Ovary (tissue), 10 donors: Measurements from ENCODE around the gene SDK1. TPM values are rescaled to one million over a fixed set of nuclear protein-coding genes. Genes with fewer than 3 reads are reported as not detected.
A peak's percentile ranks its signal among the peaks of the same experiment; 100 is the strongest.

Experiments used
- DNase-seq, 5 donors: peaks; one replicate each; pipeline ENCODE4 v3.0.0-alpha.2; 2019 to 2020
- H3K27ac ChIP-seq, 2 donors: fragments of 200-600 bp; one replicate each; pipeline versions ENCODE4 v1.5.1 to v1.8.0; 2019 to 2022
- H3K27me3 ChIP-seq: fragments of 200-600 bp; one replicate; pipeline ENCODE4 v1.8.0; 2022
- H3K36me3 ChIP-seq: fragments of 200-600 bp; sonication (generic); one replicate; pipeline ENCODE4 v1.5.1; 2019
- H3K4me1 ChIP-seq: one replicate; pipeline ENCODE4 v1.8.1; 2013; ENCODE audit warnings: mild to moderate bottlenecking, moderate library complexity; ENCODE audit not compliant: insufficient read depth
- H3K4me3 ChIP-seq: fragments of 200-600 bp; sonication (generic); one replicate; pipeline ENCODE4 v1.5.1; 2017
- H3K9me3 ChIP-seq, 2 donors: fragments of 200-600 bp in 1 of 2; sonication (generic) in 1 of 2; one replicate each; pipeline versions ENCODE4 v1.5.1 to v1.8.1; 2013 to 2019; ENCODE audit warnings: mild to moderate bottlenecking in 1 of 2, moderate library complexity in 1 of 2
- EP300 ChIP-seq: sonication (generic); formaldehyde crosslinking; IDR thresholded peaks from one replicate; pipeline ENCODE4 v1.6.1; 2017; ENCODE audit warnings: antibody characterized with exemption
- POLR2A ChIP-seq: fragments of 450-650 bp; IDR thresholded peaks from one replicate; pipeline ENCODE4 v1.6.1; 2017; ENCODE audit warnings: antibody characterized with exemption, mild to moderate bottlenecking, moderate library complexity
- WGBS, 3 donors: extraction: QIAGEN DNeasy Blood & Tissue Kit in 1 of 3; methylation state at CpG; one replicate each; pipeline versions ENCODE4 v1.1.5 to v1.1.7; 2013 to 2017; 5-methylcytosine and 5-hydroxymethylcytosine counted together
- intact Hi-C, 4 donors: fragments of 100-400 bp; cut with DNase I; formaldehyde crosslinking; loops; one replicate each; pipeline versions ENCODE4 v1.11.0 to v1.15.1; 2022 to 2023
- long read RNA-seq, 3 donors: library from polyadenylated mRNA in 2 of 3; unstranded in 2 of 3; transcript quantifications; one replicate each; pipeline ENCODE4 v2.0.0 and lab custom pipeline, GENCODE V29; 2021 to 2026
- polyA plus RNA-seq, 2 donors: library from polyadenylated mRNA; stranded (reverse); fragments of 200-250 nt in 1 of 2; fragments of 350-450 nt in 1 of 2; fragmentation: Illumina TruSeq in 1 of 2; extraction: RNeasy Lipid Tissue Mini Kit (QIAGEN cat#74804) in 1 of 2; gene quantifications; one replicate each; pipeline ENCODE4 v1.2.3, GENCODE V29; 2013 to 2014
- total RNA-seq, 7 donors: library from RNA; depleted of rRNA in 2 of 7; stranded (reverse); fragments of >200 nt in 2 of 7; fragmentation: NEBNext Ultra II Directional in 3 of 7; extraction: Animal tissue kit (Norgen Biotek cat#: 25700) in 3 of 7; gene quantifications; one replicate each; pipeline versions ENCODE4 v1.1.0 to v1.2.4, GENCODE V29; 2016 to 2023
- TF ChIP-seq, protein P1 (sequence below), 3 donors: fragments of 450-650 bp in 2 of 3; fragments of 200-600 bp in 1 of 3; IDR thresholded peaks; one replicate each; pipeline versions ENCODE4 v1.5.1 to v1.8.0; 2016 to 2022; ENCODE audit warnings: antibody characterized with exemption in 3 of 3, mild to moderate bottlenecking in 1 of 3
- donor health status: DM: no; HTN: no; CAD: no; lungs with moderate emphysema.
- donor health status: DM: no; HTN: no; CAD: no.
- donor health status: Bipolar disorder and iron deficiency.
- donor health status: DM: yes; HTN: yes; CAD: no.
- donor health status: DM: no; HTN: no; CAD: no.
- donor health status: DM: yes; HTN: yes; CAD: no.

Gene SDK1, protein sequence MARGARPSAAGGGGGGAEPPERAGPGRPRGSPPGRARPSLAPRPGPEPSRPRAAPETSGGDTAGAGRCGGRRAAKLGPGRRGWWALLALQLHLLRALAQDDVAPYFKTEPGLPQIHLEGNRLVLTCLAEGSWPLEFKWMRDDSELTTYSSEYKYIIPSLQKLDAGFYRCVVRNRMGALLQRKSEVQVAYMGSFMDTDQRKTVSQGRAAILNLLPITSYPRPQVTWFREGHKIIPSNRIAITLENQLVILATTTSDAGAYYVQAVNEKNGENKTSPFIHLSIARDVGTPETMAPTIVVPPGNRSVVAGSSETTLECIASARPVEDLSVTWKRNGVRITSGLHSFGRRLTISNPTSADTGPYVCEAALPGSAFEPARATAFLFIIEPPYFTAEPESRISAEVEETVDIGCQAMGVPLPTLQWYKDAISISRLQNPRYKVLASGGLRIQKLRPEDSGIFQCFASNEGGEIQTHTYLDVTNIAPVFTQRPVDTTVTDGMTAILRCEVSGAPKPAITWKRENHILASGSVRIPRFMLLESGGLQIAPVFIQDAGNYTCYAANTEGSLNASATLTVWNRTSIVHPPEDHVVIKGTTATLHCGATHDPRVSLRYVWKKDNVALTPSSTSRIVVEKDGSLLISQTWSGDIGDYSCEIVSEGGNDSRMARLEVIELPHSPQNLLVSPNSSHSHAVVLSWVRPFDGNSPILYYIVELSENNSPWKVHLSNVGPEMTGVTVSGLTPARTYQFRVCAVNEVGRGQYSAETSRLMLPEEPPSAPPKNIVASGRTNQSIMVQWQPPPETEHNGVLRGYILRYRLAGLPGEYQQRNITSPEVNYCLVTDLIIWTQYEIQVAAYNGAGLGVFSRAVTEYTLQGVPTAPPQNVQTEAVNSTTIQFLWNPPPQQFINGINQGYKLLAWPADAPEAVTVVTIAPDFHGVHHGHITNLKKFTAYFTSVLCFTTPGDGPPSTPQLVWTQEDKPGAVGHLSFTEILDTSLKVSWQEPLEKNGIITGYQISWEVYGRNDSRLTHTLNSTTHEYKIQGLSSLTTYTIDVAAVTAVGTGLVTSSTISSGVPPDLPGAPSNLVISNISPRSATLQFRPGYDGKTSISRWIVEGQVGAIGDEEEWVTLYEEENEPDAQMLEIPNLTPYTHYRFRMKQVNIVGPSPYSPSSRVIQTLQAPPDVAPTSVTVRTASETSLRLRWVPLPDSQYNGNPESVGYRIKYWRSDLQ (N-terminal part only)
- total RNA-seq (10 to 100 TPM in 2 of 7 donors, 1 to 10 TPM in 5; 2.3 to 13.3 (median 4.5) TPM), polyA plus RNA-seq (1 to 10 TPM; 1.2 to 2.8 TPM)
- long read RNA-seq, donor 1, partial matches to known transcripts: 0 of 2 reads
- long read RNA-seq, donor 1, other reads (novel, unspliced or antisense): 2 of 2 reads
- long read RNA-seq, donor 2: 0 reads
- long read RNA-seq, donor 3, partial matches to known transcripts: 4 of 5 reads
- long read RNA-seq, donor 3, other reads (novel, unspliced or antisense): 1 of 5 reads

DNA sequence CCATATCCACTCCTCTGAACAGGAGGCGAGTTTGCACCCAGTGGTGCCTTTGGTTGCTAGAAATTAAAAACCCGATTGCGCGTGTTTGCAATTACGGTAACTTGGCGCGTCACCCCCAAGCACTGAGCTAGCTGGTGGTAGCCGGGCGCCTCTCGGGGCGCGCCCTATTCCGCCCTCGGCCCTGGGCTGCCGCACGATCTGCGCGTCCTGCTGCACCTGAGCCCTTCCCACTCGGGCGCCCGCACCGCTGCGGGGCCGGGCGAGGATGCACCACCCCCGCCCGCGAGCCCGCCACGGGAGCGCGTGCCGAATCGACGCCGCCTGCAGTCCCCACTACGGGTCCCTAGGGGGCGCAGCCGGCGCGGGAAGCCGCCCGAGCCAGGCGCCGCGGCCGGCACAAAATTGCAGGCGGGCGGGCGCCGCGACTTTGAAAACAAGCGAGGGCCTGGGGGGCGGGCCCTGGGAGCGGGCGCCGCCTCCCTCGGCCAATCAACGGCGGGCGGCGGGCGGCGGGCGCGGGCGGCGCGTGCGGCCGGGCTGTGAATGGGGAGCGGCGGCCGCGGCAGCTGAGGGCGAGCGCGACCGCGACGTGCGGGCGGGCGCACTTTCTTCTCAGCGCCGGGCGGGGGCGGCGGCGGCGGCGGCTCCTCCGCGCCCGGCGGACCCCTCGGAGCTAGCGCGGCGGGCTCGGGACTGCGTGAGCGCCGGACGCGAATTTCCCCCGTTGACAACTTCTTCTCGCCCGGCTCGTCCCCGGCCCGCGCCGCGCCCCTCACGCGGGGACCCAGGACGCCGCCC lies at the start of gene SDK1:
Gene SDK1 (plus strand): TSS at position 602 of the 798 bp plus-strand sequence. CDS start 335 bp downstream, outside the sequence.
- TF ChIP-seq POLR2A (no peak), EP300 (no peak)
- TF ChIP-seq, protein P1, sequence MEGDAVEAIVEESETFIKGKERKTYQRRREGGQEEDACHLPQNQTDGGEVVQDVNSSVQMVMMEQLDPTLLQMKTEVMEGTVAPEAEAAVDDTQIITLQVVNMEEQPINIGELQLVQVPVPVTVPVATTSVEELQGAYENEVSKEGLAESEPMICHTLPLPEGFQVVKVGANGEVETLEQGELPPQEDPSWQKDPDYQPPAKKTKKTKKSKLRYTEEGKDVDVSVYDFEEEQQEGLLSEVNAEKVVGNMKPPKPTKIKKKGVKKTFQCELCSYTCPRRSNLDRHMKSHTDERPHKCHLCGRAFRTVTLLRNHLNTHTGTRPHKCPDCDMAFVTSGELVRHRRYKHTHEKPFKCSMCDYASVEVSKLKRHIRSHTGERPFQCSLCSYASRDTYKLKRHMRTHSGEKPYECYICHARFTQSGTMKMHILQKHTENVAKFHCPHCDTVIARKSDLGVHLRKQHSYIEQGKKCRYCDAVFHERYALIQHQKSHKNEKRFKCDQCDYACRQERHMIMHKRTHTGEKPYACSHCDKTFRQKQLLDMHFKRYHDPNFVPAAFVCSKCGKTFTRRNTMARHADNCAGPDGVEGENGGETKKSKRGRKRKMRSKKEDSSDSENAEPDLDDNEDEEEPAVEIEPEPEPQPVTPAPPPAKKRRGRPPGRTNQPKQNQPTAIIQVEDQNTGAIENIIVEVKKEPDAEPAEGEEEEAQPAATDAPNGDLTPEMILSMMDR (IDR thresholded peaks at IDR 0.05): peak; percentile 88 to 98 (median 93)
- H3K27ac ChIP-seq: peak within 1 kb of the TSS in 1 of 2 donors; percentile 57
- intact Hi-C loops: loop anchor here in 1 of 4 donors (5.0 kb wide), 1 partner anchor 1331 kb away; no protein-coding TSS in a partner anchor

DNA sequence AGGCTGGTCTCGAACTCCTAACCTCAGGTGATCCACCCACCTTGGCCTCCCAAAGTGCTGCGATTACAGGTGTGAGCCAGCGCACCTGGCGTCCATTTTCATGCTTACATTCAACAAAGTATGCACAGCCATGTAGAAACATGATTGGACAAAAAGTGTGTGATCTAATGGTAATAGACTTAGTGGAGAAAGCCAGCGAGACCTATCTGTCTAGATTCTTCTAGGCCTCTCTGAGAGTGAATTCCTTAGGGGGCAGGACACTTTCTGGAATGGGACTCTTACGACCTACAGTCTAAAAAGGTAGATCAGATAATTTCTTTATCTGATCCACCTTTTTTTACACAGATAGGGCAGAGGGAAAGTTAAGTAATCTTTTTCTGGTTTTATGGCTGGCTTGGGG lies 46.3 kb upstream of the SDK1 start:
- no peaks in the 10 kb centered on the region for H3K27me3 ChIP-seq

More for the DNA sequence above, at the start of gene SDK1:
- H3K36me3 ChIP-seq: no peaks in the 10 kb centered on the region
- H3K9me3 ChIP-seq: no peaks in the 10 kb centered on the region
- no peaks in the 10 kb centered on the region for H3K27me3 ChIP-seq
- peaks cover 3% of the 10 kb centered on the region for H3K4me1 ChIP-seq
- H3K4me3 ChIP-seq: peak within 1 kb of the TSS; percentile 61
- DNase-seq: peak; percentile 86 to 95 (median 94)
- 0% methylated on average over 26 to 119 of the region's 119 CpGs for WGBS, 3 donors

DNA sequence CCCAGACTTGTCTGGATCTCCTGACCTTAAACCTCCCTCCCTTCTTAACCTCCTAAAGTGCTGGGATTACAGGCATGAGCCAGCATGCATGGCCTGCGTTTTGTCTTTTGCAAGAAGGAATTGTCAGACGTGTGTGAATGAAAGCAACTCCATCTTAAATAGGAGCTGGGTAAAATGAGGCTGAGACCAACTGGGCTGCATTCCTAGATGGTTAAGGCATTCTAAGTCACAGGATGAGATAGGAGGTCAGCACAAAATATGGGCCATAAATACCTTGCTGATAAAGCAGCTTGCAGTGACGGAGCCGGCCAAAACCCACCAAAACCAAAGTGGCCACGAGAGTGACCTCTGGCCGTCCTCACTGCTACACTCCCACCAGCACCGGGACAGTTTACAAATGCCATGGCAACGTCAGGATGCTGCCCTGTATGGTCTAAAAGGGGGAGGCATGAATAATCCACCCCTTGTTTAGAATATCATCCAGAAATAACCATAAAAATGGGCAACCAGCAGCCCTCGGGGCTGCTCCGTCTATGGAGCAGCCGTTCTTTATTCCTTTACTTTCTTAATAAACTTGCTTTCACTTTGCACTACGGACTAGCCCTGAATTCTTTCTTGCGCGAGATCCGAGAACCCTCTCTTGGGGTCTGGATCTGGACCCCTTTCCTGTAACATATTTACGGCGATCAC lies 41.2 kb upstream of the SDK1 start:
- no peaks in the 10 kb centered on the region for H3K27me3 ChIP-seq
- H3K36me3 ChIP-seq: no peaks in the 10 kb centered on the region
- intact Hi-C loops: no loop called here
- no peak for TF ChIP-seq EP300
- TF ChIP-seq, protein P1 (IDR thresholded peaks at IDR 0.05): no peak
- DNase-seq: peak in 2 of 5 donors; percentile 26 to 35
- 1 to 4% (median 2%) methylated on average over 17 of the region's 17 CpGs for WGBS, 3 donors
- H3K4me1 ChIP-seq: no peaks in the 10 kb centered on the region
- peak overlapping the region; percentile 45 for H3K4me3 ChIP-seq
- H3K9me3 ChIP-seq: no peaks in the 10 kb centered on the region
- peak overlapping the region; percentile 37 to 72 for H3K27ac ChIP-seq

More for the DNA sequence above, 46.3 kb upstream of the SDK1 start:
- Histone ChIP-seq H3K36me3 (no peaks in the 10 kb centered on the region), H3K27ac (no peak overlapping the region), H3K4me3 (no peak overlapping the region), H3K4me1 (no peaks in the 10 kb centered on the region), H3K9me3 (no peaks in the 10 kb centered on the region)
- TF ChIP-seq POLR2A (no peak), EP300 (no peak)
- TF ChIP-seq, protein P1 (IDR thresholded peaks at IDR 0.05): no peak
- 88 to 92% (median 90%) methylated on average over 6 of the region's 6 CpGs for WGBS, 3 donors
- intact Hi-C loops: no loop called here
- no peak for DNase-seq
